Calu3 (cell line): ENCODE data around the gene FOXN3. TPM values are rescaled to one million over a fixed set of nuclear protein-coding genes. Genes with fewer than 3 reads are reported as not detected.

Experiments used
- BruUV-seq: library from RNA; stranded (reverse); fragments of 400-500 nt; replicated peaks from 2 replicates; lab custom pipeline; 2021; lab: Mats Ljungman, UMichigan
- CTCF ChIA-PET: fragments of 300-600 bp; sonication (Branson Sonifier 250); formaldehyde crosslinking; loops from one replicate; lab custom pipeline; 2022; ENCODE audit warnings: antibody characterized with exemption; lab: Charles Lee
- DNase-seq: peaks from one replicate; pipeline ENCODE4 v3.0.0; 2022
- H3K27ac Mint-ChIP-seq: one replicate; pipeline ENCODE4 v1.8.0; 2022; ENCODE audit warnings: mixed read lengths; ENCODE audit not compliant: unreplicated experiment
- H3K27me3 Mint-ChIP-seq: one replicate; pipeline ENCODE4 v1.8.0; 2022; ENCODE audit warnings: mixed read lengths; ENCODE audit not compliant: unreplicated experiment
- H3K36me3 Mint-ChIP-seq: one replicate; pipeline ENCODE4 v1.8.0; 2022; ENCODE audit warnings: mild to moderate bottlenecking, moderate library complexity, mixed read lengths; ENCODE audit not compliant: insufficient read depth, unreplicated experiment
- H3K4me1 Mint-ChIP-seq: one replicate; pipeline ENCODE4 v1.8.0; 2022; ENCODE audit warnings: mild to moderate bottlenecking, low read depth, mixed read lengths; ENCODE audit not compliant: unreplicated experiment
- H3K4me3 Mint-ChIP-seq: one replicate; pipeline ENCODE4 v1.8.0; 2022; ENCODE audit warnings: mild to moderate bottlenecking, low read depth, moderate library complexity, mixed read lengths; ENCODE audit not compliant: unreplicated experiment
- H3K9me3 Mint-ChIP-seq: one replicate; pipeline ENCODE4 v1.8.0; 2022; ENCODE audit warnings: low read depth, mixed read lengths; ENCODE audit not compliant: unreplicated experiment
- intact Hi-C: fragments of 100-400 bp; cut with micrococcal nuclease; formaldehyde crosslinking; loops from one replicate; pipeline ENCODE4 v1.10.0; 2022; ENCODE audit not compliant: unreplicated experiment
- total RNA-seq: library from RNA; stranded (reverse); gene quantifications from 2 replicates; pipeline ENCODE4 v1.2.3, GENCODE V29; 2022
- TF ChIP-seq, protein P1 (sequence below): fragments of 200-600 bp; IDR thresholded peaks from one replicate; pipeline ENCODE4 v1.8.0; 2022; ENCODE audit warnings: antibody characterized with exemption; ENCODE audit not compliant: unreplicated experiment

Gene FOXN3
- total RNA-seq, 1 experiment from 2014 or later, result 11.8 TPM

DNA sequence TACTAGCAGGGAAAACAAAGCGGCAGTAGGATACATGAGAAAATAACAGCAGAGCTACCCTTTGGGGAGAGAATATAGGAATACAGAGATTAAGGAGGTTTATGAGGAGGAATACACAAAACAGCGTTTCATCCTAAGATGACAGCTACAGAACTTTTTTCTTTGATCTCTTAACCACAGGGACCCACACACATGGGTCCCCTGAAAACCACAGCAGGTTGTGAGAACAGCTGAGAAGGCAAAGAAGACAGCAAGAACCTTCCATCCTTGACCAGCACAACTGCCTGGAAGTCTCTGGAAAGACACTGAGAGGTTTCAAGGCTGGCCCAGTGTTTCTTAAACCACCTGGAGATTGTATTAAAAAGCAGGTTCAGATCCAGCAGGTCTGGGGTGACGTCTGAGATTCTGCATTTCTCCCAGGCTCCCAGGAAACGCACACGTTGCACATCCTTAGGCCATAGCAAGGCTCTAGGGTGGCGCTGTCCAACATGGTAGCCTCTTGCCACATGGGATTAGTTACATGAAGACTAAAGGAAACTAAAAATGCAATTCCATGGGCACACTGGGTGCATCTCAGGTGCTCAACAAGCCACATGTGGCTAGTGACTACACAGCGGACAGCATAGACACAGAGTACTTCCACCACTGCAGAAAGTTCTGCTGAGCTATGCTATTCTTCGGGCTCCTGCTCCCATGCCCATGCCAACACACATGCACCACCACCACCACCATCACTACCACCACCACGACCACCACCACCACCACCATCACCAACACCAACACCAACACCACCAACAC is 92.3 kb downstream of the FOXN3 start:
- Mint-ChIP-seq H3K4me3 (no peak overlapping the region), H3K27ac (no peak overlapping the region), H3K36me3 (no peaks in the 10 kb centered on the region), H3K27me3 (no peaks in the 10 kb centered on the region), H3K4me1 (no peaks in the 10 kb centered on the region), H3K9me3 (peaks cover 2% of the 10 kb centered on the region)
- TF ChIP-seq, protein P1, sequence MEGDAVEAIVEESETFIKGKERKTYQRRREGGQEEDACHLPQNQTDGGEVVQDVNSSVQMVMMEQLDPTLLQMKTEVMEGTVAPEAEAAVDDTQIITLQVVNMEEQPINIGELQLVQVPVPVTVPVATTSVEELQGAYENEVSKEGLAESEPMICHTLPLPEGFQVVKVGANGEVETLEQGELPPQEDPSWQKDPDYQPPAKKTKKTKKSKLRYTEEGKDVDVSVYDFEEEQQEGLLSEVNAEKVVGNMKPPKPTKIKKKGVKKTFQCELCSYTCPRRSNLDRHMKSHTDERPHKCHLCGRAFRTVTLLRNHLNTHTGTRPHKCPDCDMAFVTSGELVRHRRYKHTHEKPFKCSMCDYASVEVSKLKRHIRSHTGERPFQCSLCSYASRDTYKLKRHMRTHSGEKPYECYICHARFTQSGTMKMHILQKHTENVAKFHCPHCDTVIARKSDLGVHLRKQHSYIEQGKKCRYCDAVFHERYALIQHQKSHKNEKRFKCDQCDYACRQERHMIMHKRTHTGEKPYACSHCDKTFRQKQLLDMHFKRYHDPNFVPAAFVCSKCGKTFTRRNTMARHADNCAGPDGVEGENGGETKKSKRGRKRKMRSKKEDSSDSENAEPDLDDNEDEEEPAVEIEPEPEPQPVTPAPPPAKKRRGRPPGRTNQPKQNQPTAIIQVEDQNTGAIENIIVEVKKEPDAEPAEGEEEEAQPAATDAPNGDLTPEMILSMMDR, result no peak
- intact Hi-C loops, result no loop called here
- BruUV-seq, result no TSS peak
- CTCF ChIA-PET, result interaction anchor here (0.7 kb wide), 1 partner anchor 10 kb away, joined by 3 read pairs; no protein-coding TSS in a partner anchor
- no peak for DNase-seq

GRCh38 chr14:89320381-89321000 is 96.5 kb downstream of the FOXN3 start:
- Mint-ChIP-seq H3K9me3 (peaks cover 2% of the 10 kb centered on the region), H3K27ac (no peak overlapping the region), H3K27me3 (no peaks in the 10 kb centered on the region), H3K4me3 (no peak overlapping the region), H3K36me3 (no peaks in the 10 kb centered on the region), H3K4me1 (no peaks in the 10 kb centered on the region)
- TF ChIP-seq, protein P1, result no peak
- CTCF ChIA-PET, result no interaction called here
- no TSS peak for BruUV-seq
- DNase-seq, result no peak
- intact Hi-C loops, result no loop called here

- DNase-seq, result no peak
- Mint-ChIP-seq H3K9me3 (peaks cover 5% of the 10 kb centered on the region), H3K27ac (no peak overlapping the region), H3K36me3 (no peaks in the 10 kb centered on the region), H3K27me3 (no peaks in the 10 kb centered on the region), H3K4me1 (no peaks in the 10 kb centered on the region), H3K4me3 (no peak overlapping the region)
- intact Hi-C loops, result no loop called here
- CTCF ChIA-PET, result no interaction called here
- no TSS peak for BruUV-seq
- TF ChIP-seq, protein P1, result no peak
Measured at GRCh38 chr14:89319687-89320086, 97.3 kb downstream of the FOXN3 start.

DNA sequence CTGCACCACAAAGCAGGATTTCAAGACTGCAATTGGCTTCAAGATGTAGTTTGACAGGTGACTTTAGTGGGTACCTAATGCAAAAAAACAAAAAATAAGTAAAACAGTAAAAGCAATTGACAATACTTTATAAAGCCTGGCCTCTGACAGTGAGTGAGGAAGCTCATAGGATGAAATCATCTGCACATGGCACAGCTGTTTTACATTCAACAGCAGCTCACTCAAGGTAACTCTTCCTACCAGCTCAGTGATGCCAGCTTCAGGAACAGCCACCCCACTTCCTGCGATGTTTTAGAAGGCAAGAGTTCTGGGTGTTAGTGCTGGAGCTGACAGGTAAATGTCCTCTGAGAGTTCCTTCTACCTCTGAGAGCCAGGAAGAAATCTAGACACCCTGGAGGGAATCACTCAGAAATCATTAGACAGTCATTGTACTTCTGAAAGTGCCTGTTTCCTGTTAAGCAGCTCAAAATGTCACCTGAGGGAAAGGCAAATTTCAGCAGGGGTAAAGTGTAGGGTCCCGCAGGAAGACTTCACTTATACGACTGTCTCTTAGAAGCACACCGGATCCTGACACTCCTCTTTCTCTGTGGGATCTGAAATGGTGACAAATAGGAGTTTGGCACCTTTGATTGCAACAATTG is 99.9 kb downstream of the FOXN3 start:
- CTCF ChIA-PET, result no interaction called here
- no peak for DNase-seq
- peaks cover 5% of the 10 kb centered on the region for H3K9me3 Mint-ChIP-seq
- no peak overlapping the region for H3K4me3 Mint-ChIP-seq
- H3K27ac Mint-ChIP-seq, result no peak overlapping the region
- H3K27me3 Mint-ChIP-seq, result no peaks in the 10 kb centered on the region
- no peaks in the 10 kb centered on the region for H3K4me1 Mint-ChIP-seq
- BruUV-seq, result no TSS peak
- no peaks in the 10 kb centered on the region for H3K36me3 Mint-ChIP-seq
- TF ChIP-seq, protein P1, result no peak
- intact Hi-C loops, result no loop called here
